GM18520 (cell line): Measurements from ENCODE around the gene C10orf67.
"Not testable (repeated sequence)": the region's sequence is repeated elsewhere in the genome, so short reads cannot be mapped to it uniquely, and the experiment has no call there.

ENCODE experiments used
- ATAC-seq: cut with Tn5 transposase; IDR thresholded peaks from one replicate; pipeline ENCODE4 v1.9.1; 2021; ENCODE audit not compliant: unreplicated experiment

Gene C10orf67

DNA sequence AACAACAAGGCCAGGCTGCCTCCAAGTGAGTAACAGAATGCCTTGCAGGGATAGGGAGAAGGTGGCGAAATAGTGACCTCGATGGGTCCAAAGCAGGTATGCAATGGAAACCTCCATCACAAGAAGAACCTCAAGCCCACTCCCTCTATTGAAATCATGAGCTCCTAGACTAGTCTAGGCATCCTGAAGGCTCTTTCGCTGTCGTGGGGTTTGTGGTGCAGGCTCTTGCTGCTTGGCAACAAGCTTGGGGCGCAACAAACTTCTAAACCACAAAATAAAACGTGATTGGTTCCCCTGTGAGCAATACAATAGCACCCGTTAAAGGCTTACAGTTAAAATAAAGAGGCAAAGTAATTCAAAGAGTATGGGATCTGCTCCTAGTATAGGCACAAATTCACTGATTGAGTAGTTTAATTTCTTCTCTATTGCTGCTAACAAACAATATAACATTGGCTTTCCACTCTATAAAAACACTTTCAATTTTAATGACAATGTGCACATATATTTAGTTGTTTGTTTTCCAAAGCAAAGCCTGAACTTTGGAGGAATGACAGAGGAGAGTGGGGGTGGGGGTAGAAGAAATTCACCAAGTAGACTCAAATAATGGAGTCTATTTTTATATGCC, 64.1 kb downstream of the C10orf67 start:
- no peak for ATAC-seq

GRCh38 chr10:23275355-23275754, 69.2 kb downstream of the C10orf67 start:
- no peak for ATAC-seq

GRCh38 chr10:23274179-23274578, 70.4 kb downstream of the C10orf67 start:
- ATAC-seq, result not testable (repeated sequence)

GRCh38 chr10:23270531-23270930, 74.1 kb downstream of the C10orf67 start:
- no peak for ATAC-seq

- ATAC-seq, result no peak
Measured at GRCh38 chr10:23263441-23264164, 81.0 kb downstream of the C10orf67 start.

DNA sequence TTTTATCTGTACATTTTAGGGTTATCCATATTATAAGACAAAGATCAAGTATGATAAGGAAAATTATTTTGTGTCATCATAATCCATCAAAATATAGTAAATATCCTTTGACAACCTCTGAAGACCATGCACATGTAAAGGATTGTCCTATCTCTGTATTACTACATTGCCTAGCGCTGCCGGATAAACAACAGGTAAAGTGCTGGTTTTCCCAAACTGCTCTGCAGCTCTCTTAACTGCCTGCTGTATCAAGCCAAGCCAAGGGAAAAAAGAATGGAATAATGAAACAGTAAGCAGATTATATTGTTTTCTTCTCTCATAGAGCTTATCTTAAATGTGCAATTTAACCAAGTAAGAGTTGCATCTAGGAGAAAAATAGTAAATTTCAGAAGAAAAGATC, 81.7 kb downstream of the C10orf67 start:
- no peak for ATAC-seq

- no peak for ATAC-seq
Measured at GRCh38 chr10:23258516-23258915, 86.1 kb downstream of the C10orf67 start.

DNA sequence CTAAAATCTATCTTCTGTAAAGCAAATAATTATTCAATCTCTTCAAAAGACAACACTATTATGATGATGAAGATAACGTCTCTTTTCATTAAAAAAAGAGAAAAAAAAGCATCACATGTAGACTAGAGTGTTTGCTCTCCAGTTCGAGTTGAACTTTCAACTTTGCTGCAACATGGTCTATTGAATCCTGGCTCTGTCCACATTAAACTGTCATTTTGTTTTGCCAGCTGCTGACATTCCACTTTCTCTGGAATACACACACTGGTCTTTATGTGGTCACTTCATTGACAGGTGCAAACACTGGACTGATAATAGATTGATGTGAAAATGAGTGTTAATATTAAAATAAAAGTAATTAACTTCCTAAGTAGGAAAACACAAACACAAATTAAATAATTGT, 90.8 kb downstream of the C10orf67 start:
- no peak for ATAC-seq

GRCh38 chr10:23252859-23253258, 91.7 kb downstream of the C10orf67 start:
- not testable (repeated sequence) for ATAC-seq

DNA sequence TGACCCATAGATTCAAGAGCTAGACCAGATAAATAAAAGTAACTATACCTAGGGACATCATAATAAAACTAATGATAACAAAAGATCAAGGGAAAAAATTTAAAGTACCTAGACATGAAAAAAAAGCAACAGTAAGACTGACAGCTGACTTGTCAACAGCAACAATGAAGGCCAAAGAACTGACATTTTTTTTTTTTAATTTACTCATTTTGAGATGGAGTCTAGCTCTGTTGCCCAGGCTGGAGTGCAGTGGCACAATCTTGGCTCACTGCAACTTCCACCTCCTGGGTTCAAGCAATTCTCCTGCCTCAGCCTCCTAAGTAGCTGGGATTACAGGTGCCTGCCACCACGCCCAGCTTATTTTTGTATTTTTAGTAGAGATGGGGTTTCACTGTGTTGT, 102.8 kb downstream of the C10orf67 start:
- ATAC-seq, result not testable (repeated sequence)

GRCh38 chr10:23238015-23238414, 106.6 kb downstream of the C10orf67 start:
- ATAC-seq, result no peak

DNA sequence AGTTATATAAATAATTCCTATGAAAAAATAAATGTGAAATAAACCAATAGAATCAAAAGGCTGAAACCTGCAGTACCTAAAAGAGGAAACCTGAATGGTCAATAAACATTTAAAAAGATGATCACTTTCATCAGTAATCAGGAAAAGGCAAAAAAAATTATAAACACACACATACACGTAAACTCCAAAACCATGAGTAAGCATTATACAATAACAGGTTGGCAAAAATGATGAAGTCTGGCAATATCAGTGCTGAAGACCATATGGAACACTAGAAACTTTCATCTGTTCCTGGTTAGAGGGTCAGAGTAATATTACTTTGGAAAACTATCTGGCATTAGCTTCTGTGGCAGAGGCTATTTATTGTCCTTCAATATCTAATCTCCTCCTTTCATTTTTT, 114.0 kb downstream of the C10orf67 start:
- no peak for ATAC-seq

- no peak for ATAC-seq
Measured at GRCh38 chr10:23217471-23217870, 127.1 kb downstream of the C10orf67 start.

- no peak for ATAC-seq
Measured at GRCh38 chr10:23205972-23206642, 138.5 kb downstream of the C10orf67 start.

DNA sequence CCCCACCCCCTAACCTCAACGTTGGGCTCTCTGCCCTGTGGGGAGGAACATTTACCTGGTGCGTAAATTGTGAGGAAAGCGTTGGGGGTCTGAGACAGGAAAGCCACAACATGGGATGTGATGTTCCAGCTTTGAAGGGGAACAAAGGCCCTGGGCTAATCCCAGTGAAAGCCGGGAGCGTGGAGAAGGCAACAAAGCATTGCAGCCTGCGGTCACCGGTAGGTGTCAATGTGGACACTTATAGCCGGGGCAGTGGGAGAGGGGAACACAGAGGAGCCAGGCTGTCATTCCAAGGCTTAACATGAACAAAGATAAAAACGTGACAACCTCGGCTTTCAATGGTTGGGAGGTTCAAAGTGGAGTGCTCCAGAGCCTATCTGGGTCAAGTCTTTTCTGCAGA, 139.8 kb downstream of the C10orf67 start:
- ATAC-seq, result no peak

DNA sequence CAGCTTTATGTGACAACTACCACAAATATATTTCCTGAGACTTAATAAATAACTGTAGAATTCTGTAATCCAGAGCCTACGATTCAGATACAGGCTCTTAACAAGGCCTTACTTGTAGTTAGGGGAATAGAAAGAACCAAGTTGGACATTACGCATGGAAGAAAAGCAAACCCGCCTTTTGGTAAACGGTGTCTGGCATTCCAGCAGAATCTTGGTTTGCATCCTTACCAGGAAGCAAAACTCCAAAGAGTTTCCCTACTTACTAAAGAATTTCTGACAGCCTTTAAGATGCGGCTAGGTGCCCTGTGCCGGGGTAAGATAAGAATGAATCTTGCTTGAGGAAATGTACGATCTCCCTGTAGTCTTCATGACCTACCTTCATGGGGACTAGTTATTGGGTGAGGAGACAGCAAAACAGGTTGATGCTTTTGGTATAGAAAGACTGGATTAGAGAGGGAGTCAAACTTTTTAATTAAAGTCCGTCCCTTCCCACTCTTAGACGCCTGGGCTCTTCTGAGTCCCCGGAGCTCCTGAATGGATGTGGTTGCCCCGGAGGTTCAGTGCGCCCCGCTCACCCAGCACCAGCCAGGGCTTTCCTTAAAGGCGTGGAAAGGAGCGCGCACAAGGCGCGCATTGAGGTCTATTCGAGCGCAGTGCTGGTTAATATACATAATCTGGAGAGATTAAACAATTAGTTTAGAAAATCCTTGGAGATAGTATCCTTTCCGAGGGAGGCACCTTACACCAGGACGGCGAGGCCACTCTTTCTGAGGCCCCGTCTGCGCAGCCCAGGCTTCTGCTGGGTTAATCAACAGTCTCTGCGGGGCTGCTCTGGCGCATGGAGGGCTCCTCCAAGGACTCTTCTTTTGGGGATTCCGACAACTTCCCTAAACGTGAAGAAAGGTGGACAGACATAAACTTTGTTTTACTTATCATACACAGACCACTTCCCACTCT, 140.9 kb downstream of the C10orf67 start:
- no peak for ATAC-seq

DNA sequence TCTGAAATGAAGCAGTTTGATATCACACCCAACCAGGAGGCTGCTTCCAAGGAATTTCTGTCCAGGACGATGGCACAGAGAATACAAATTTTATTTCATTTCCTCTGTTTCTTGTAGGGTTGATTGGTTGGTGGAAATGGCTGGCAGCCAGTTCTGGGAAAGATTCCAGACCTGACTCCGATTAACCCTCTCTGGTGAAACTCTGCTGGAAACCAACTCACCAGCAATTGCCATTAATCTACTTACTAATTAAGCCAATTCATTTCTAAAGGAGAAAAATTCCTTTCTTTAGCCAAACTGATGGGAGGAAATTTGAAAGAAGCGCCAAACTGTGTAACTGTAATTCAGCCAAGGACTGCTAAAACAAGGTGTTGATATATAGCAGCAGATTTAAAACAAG, 141.8 kb downstream of the C10orf67 start:
- no peak for ATAC-seq

GRCh38 chr10:23201837-23202236, 142.8 kb downstream of the C10orf67 start:
- no peak for ATAC-seq

- no peak for ATAC-seq
Measured at GRCh38 chr10:23200997-23201652, 143.5 kb downstream of the C10orf67 start.

DNA sequence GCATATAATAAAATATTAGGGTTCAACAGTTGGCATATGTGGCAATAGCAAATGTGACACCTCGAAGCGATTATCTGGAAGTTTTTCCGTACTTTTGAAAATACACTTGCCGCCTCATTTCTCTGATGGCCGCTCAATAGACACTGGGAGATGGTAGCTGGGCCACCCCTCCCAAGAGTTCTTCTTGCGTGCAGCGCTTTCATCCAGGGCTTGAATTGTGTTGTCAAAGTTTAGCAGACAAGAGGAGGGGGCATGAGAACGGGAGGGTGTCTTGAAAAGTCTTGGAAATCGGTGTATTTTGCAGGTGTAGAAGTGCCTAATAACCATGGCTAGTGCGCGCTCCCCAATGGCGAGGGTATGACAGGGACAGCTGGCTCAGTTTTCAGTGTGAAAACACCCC, 144.0 kb downstream of the C10orf67 start:
- ATAC-seq, result no peak
